Peyer's patch (tissue), 4 donors: ENCODE results near the gene SORBS1.

Experiments used
- CTCF ChIP-seq, 6 experiments: fragments of 450-650 bp in 4 of 6; fragments of 200-600 bp in 2 of 6; sonication (generic) in 1 of 6; IDR thresholded peaks; one replicate each; pipeline ENCODE4 v1.5.1; 2017 to 2019; ENCODE audit warnings: antibody characterized with exemption in 6 of 6, mild to moderate bottlenecking in 3 of 6, moderate library complexity in 1 of 6
- POLR2A ChIP-seq, 2 donors: fragments of 450-650 bp; IDR thresholded peaks; one replicate each; pipeline ENCODE4 v1.5.1; 2017; ENCODE audit warnings: antibody characterized with exemption in 2 of 2, mild to moderate bottlenecking in 2 of 2, moderate library complexity in 2 of 2

- TF ChIP-seq POLR2A (IDR thresholded peaks at IDR 0.05): no peak
- no peak for TF ChIP-seq CTCF (IDR thresholded peaks at IDR 0.05)
Measured at GRCh38 chr10:95277614-95278013, 283.6 kb downstream of the SORBS1 start.
